Liver (tissue), 9 donors: ENCODE data around the gene GNB4. TPM values are rescaled to one million over a fixed set of nuclear protein-coding genes. Genes with fewer than 3 reads are reported as not detected.

Experiments
- DNase-seq: peaks from one replicate; pipeline ENCODE4 v3.0.0-alpha.2; 2017; ENCODE audit warnings: low spot score
- H3K27ac ChIP-seq, 2 donors: one replicate each; pipeline ENCODE4 v1.7.0; 2013; ENCODE audit warnings: inconsistent platforms in 2 of 2, low read length in 2 of 2, control low read depth in 1 of 2, low read depth in 1 of 2, mild to moderate bottlenecking in 1 of 2
- H3K27me3 ChIP-seq, 4 donors: one replicate each; pipeline versions ENCODE4 v1.6.1 to v1.7.0; 2013; ENCODE audit warnings: low read length in 3 of 4, inconsistent platforms in 1 of 4, mild to moderate bottlenecking in 1 of 4, moderate library complexity in 1 of 4; ENCODE audit not compliant: control insufficient read depth in 4 of 4, insufficient read depth in 4 of 4
- H3K36me3 ChIP-seq, 4 donors: one replicate each; pipeline versions ENCODE4 v1.6.1 to v1.7.0; 2013; ENCODE audit warnings: low read length in 3 of 4, mild to moderate bottlenecking in 3 of 4, low read depth in 1 of 4, moderate library complexity in 1 of 4; ENCODE audit not compliant: control insufficient read depth in 4 of 4, insufficient read depth in 3 of 4
- H3K4me1 ChIP-seq, 4 donors: one replicate each; pipeline versions ENCODE4 v1.6.1 to v1.7.0; 2013; ENCODE audit warnings: low read length in 3 of 4, mild to moderate bottlenecking in 3 of 4, moderate library complexity in 1 of 4; ENCODE audit not compliant: control insufficient read depth in 4 of 4, insufficient read depth in 4 of 4
- H3K4me3 ChIP-seq, 3 donors: one replicate each; pipeline versions ENCODE4 v1.6.1 to v1.7.0; 2013; ENCODE audit warnings: low read length in 3 of 3, control low read depth in 1 of 3, low read depth in 1 of 3, mild to moderate bottlenecking in 1 of 3
- H3K9ac ChIP-seq, 2 donors: one replicate each; pipeline ENCODE4 v1.7.0; 2013; ENCODE audit warnings: low read length in 2 of 2, mild to moderate bottlenecking in 2 of 2, moderate library complexity in 2 of 2, control low read depth in 1 of 2, low read depth in 1 of 2
- H3K9me3 ChIP-seq, 4 donors: one replicate each; pipeline versions ENCODE4 v1.6.1 to v1.7.0; 2013; ENCODE audit warnings: low read length in 3 of 4; ENCODE audit not compliant: control insufficient read depth in 4 of 4
- EGR1 ChIP-seq, 2 donors: IDR thresholded peaks; 2 replicates each; pipeline ENCODE4 v1.6.1; 2016 to 2018; ENCODE audit warnings: antibody characterized with exemption in 2 of 2, low read depth in 2 of 2
- FOXA1 ChIP-seq: IDR thresholded peaks from 2 replicates; pipeline ENCODE4 v1.6.1; 2016; ENCODE audit warnings: antibody characterized with exemption
- FOXA2 ChIP-seq: IDR thresholded peaks from 2 replicates; pipeline ENCODE4 v1.6.1; 2016; ENCODE audit warnings: antibody characterized with exemption
- GABPA ChIP-seq, 2 donors: IDR thresholded peaks in 1 of 2; conservative IDR thresholded peaks in 1 of 2; 2 replicates each; pipeline ENCODE4 v1.6.1; 2016; ENCODE audit warnings: antibody characterized with exemption in 2 of 2, mild to moderate bottlenecking in 1 of 2, moderate library complexity in 1 of 2
- HNF4A ChIP-seq, 2 donors: conservative IDR thresholded peaks; 2 replicates each; pipeline ENCODE4 v1.6.1; 2016; ENCODE audit warnings: antibody characterized with exemption in 2 of 2, mild to moderate bottlenecking in 2 of 2
- HNF4G ChIP-seq: IDR thresholded peaks from 2 replicates; pipeline ENCODE4 v1.6.1; 2016; ENCODE audit warnings: antibody characterized with exemption
- JUND ChIP-seq, 2 donors: IDR thresholded peaks; 2 replicates each; pipeline ENCODE4 v1.6.1; 2016; ENCODE audit warnings: antibody characterized with exemption in 2 of 2
- NR2F2 ChIP-seq: IDR thresholded peaks from 2 replicates; pipeline ENCODE4 v1.6.1; 2016; ENCODE audit warnings: antibody characterized with exemption
- RAD21 ChIP-seq, 2 donors: IDR thresholded peaks; 2 replicates each; pipeline ENCODE4 v1.6.1; 2016; ENCODE audit warnings: antibody characterized with exemption in 2 of 2, mild to moderate bottlenecking in 2 of 2
- RXRA ChIP-seq, 2 donors: IDR thresholded peaks; 2 replicates each; pipeline ENCODE4 v1.6.1; 2017 to 2018; ENCODE audit warnings: antibody characterized with exemption in 2 of 2, mild to moderate bottlenecking in 1 of 2
- SP1 ChIP-seq: IDR thresholded peaks from 2 replicates; pipeline ENCODE4 v1.6.1; 2018; ENCODE audit warnings: antibody characterized with exemption, mild to moderate bottlenecking
- TAF1 ChIP-seq: conservative IDR thresholded peaks from 2 replicates; pipeline ENCODE4 v1.6.1; 2016; ENCODE audit warnings: antibody characterized with exemption, mild to moderate bottlenecking
- YY1 ChIP-seq: IDR thresholded peaks from 2 replicates; pipeline ENCODE4 v1.6.1; 2016; ENCODE audit warnings: antibody characterized with exemption, mild to moderate bottlenecking
- WGBS: extraction: QIAGEN DNeasy Blood & Tissue Kit; methylation state at CpG from one replicate; pipeline ENCODE4 v1.1.7; 2013; 5-methylcytosine and 5-hydroxymethylcytosine counted together
- polyA plus RNA-seq, 2 donors: library from polyadenylated mRNA; stranded (reverse) in 1 of 2; unstranded in 1 of 2; fragments of 200-250 nt in 1 of 2; fragments of >200 nt in 1 of 2; fragmentation: Nextera tagmentation in 1 of 2; extraction: Ambion mirVana in 1 of 2; gene quantifications; one replicate each; pipeline versions ENCODE4 v1.2.1 to v1.2.3, GENCODE V29; 2013 to 2015
- total RNA-seq, 2 donors: library from RNA; depleted of rRNA; stranded (reverse); fragments of >200 nt; gene quantifications; one replicate each; pipeline ENCODE4 v1.2.3, GENCODE V29; 2014
- TF ChIP-seq, protein P1 (sequence below): IDR thresholded peaks from 2 replicates; pipeline ENCODE4 v1.6.1; 2016; ENCODE audit warnings: antibody characterized with exemption
- TF ChIP-seq, protein P2 (sequence below): IDR thresholded peaks from 2 replicates; pipeline ENCODE4 v1.6.1; 2016; ENCODE audit warnings: antibody characterized with exemption, mild to moderate bottlenecking
- TF ChIP-seq, protein P3 (sequence below): fragments of 150-350 bp; IDR thresholded peaks from 2 replicates; pipeline ENCODE4 v1.5.1; 2017; ENCODE audit warnings: improper control_type of control experiment, low read depth, low read length; ENCODE audit not compliant: missing input control
- TF ChIP-seq, protein P4 (sequence below): IDR thresholded peaks from 2 replicates; pipeline ENCODE4 v1.6.1; 2016; ENCODE audit warnings: antibody characterized with exemption
- TF ChIP-seq, protein P5 (sequence below): IDR thresholded peaks from 2 replicates; pipeline ENCODE4 v1.6.1; 2016; ENCODE audit warnings: antibody characterized with exemption
- donor health status: healthy.
- donor health status: healthy.
- donor health status: healthy.
- donor health status: healthy.
- donor health status: healthy.

GNB4 gene
- total and polyA plus RNA-seq, 4 donors, result 1.9 to 19.9 (median 5.1) TPM

DNA sequence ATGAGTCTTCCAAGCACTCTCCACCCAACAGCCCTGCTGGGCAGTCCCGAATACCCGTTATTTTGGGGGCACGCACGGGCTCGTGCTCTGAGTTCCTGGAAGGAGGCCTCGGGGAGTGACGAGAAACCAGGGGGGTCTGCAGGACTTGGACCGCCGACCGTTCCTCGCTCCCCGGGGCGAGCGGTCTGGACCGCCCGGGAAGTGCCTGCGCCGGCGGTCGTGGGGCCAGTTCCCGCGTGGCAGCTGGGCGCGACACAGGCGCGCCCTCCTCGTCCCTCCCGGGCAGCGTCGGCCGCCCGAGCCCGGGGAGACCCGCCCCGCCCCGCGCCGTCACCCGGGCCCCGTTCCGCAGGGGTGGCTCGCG is 387 bp downstream of the GNB4 start:
- DNase-seq, result no peak
- 9% methylated on average over 43 of the region's 43 CpGs for WGBS
- Histone ChIP-seq H3K27me3 (peaks cover 0 to 9% (median 0%) of the 10 kb centered on the region in 4 donors), H3K4me1 (peaks cover 4 to 12% (median 11%) of the 10 kb centered on the region in 4 donors), H3K9ac (peak overlapping the region in 1 of 2 donors; percentile 83), H3K27ac (peak overlapping the region; percentile 65 to 88), H3K9me3 (peaks cover 0 to 1% (median 0%) of the 10 kb centered on the region in 4 donors), H3K4me3 (peak overlapping the region; percentile 29 to 67 (median 57)), H3K36me3 (no peaks in the 10 kb centered on the region)
- TF ChIP-seq, protein P1, sequence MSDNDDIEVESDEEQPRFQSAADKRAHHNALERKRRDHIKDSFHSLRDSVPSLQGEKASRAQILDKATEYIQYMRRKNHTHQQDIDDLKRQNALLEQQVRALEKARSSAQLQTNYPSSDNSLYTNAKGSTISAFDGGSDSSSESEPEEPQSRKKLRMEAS, result no peak
- TF ChIP-seq EGR1 (IDR thresholded peaks at IDR 0.05; ENCODE audit: low read depth in 2 of 2) (no peak), SP1 (no peak), HNF4A (conservative IDR thresholded peaks at IDR 0.05) (no peak), YY1 (no peak), FOXA1 (no peak), RAD21 (IDR thresholded peaks at IDR 0.05) (no peak), TAF1 (no peak)

DNA sequence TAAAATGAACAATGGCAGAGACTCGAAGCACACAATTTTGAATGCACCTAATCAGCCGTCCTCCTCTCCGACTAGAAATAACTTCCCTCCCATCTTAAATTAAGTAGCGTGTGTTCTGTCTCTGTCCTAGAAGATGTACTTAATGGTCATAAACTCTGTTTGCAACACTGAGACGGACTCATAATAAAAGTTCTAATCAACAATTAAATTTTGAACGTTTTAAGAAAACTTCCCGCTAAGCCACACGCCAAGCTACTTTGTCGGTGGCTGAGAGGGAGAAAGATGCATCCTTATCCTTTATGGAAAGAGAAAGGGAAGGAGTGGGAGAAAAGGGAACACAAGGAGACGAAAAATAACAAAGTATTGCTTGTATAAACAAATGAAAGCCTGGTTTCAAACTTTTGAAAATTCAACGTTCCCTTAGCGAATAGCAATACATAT is 989 bp downstream of the GNB4 start:
- TF ChIP-seq, protein P1, result no peak
- TF ChIP-seq FOXA2 (no peak), NR2F2 (no peak), JUND (IDR thresholded peaks at IDR 0.05) (no peak), YY1 (no peak), SP1 (no peak), TAF1 (no peak), EGR1 (IDR thresholded peaks at IDR 0.05; ENCODE audit: low read depth in 2 of 2) (no peak), HNF4A (conservative IDR thresholded peaks at IDR 0.05) (no peak), RXRA (IDR thresholded peaks at IDR 0.05) (no peak), FOXA1 (no peak), GABPA (IDR thresholded peaks at IDR 0.05 in 1 of 2, conservative IDR thresholded peaks at IDR 0.05 in 1 of 2) (no peak), RAD21 (IDR thresholded peaks at IDR 0.05) (no peak), HNF4G (no peak)
- TF ChIP-seq, protein P2, sequence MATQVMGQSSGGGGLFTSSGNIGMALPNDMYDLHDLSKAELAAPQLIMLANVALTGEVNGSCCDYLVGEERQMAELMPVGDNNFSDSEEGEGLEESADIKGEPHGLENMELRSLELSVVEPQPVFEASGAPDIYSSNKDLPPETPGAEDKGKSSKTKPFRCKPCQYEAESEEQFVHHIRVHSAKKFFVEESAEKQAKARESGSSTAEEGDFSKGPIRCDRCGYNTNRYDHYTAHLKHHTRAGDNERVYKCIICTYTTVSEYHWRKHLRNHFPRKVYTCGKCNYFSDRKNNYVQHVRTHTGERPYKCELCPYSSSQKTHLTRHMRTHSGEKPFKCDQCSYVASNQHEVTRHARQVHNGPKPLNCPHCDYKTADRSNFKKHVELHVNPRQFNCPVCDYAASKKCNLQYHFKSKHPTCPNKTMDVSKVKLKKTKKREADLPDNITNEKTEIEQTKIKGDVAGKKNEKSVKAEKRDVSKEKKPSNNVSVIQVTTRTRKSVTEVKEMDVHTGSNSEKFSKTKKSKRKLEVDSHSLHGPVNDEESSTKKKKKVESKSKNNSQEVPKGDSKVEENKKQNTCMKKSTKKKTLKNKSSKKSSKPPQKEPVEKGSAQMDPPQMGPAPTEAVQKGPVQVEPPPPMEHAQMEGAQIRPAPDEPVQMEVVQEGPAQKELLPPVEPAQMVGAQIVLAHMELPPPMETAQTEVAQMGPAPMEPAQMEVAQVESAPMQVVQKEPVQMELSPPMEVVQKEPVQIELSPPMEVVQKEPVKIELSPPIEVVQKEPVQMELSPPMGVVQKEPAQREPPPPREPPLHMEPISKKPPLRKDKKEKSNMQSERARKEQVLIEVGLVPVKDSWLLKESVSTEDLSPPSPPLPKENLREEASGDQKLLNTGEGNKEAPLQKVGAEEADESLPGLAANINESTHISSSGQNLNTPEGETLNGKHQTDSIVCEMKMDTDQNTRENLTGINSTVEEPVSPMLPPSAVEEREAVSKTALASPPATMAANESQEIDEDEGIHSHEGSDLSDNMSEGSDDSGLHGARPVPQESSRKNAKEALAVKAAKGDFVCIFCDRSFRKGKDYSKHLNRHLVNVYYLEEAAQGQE, result no peak
- TF ChIP-seq, protein P3, sequence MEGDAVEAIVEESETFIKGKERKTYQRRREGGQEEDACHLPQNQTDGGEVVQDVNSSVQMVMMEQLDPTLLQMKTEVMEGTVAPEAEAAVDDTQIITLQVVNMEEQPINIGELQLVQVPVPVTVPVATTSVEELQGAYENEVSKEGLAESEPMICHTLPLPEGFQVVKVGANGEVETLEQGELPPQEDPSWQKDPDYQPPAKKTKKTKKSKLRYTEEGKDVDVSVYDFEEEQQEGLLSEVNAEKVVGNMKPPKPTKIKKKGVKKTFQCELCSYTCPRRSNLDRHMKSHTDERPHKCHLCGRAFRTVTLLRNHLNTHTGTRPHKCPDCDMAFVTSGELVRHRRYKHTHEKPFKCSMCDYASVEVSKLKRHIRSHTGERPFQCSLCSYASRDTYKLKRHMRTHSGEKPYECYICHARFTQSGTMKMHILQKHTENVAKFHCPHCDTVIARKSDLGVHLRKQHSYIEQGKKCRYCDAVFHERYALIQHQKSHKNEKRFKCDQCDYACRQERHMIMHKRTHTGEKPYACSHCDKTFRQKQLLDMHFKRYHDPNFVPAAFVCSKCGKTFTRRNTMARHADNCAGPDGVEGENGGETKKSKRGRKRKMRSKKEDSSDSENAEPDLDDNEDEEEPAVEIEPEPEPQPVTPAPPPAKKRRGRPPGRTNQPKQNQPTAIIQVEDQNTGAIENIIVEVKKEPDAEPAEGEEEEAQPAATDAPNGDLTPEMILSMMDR, result no peak
- TF ChIP-seq, protein P4, sequence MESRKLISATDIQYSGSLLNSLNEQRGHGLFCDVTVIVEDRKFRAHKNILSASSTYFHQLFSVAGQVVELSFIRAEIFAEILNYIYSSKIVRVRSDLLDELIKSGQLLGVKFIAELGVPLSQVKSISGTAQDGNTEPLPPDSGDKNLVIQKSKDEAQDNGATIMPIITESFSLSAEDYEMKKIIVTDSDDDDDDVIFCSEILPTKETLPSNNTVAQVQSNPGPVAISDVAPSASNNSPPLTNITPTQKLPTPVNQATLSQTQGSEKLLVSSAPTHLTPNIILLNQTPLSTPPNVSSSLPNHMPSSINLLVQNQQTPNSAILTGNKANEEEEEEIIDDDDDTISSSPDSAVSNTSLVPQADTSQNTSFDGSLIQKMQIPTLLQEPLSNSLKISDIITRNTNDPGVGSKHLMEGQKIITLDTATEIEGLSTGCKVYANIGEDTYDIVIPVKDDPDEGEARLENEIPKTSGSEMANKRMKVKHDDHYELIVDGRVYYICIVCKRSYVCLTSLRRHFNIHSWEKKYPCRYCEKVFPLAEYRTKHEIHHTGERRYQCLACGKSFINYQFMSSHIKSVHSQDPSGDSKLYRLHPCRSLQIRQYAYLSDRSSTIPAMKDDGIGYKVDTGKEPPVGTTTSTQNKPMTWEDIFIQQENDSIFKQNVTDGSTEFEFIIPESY, result no peak
- TF ChIP-seq, protein P5, sequence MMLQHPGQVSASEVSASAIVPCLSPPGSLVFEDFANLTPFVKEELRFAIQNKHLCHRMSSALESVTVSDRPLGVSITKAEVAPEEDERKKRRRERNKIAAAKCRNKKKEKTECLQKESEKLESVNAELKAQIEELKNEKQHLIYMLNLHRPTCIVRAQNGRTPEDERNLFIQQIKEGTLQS, result no peak
- H3K36me3 ChIP-seq, result no peaks in the 10 kb centered on the region
- WGBS, result 44% methylated on average over 12 of the region's 12 CpGs
- H3K27me3 ChIP-seq, result peaks cover 0 to 9% (median 2%) of the 10 kb centered on the region in 4 donors
- DNase-seq, result no peak
- peak overlapping the region; percentile 65 to 88 for H3K27ac ChIP-seq
- H3K4me3 ChIP-seq, result peak overlapping the region in 2 of 3 donors; percentile 57 to 67
- peaks cover 0 to 1% (median 0%) of the 10 kb centered on the region in 4 donors for H3K9me3 ChIP-seq
- peak overlapping the region in 1 of 2 donors; percentile 83 for H3K9ac ChIP-seq
- peaks cover 4 to 12% (median 11%) of the 10 kb centered on the region in 4 donors for H3K4me1 ChIP-seq
